ENCODE results near the gene MOB4.
"Not testable (repeated sequence)": the region's sequence is repeated elsewhere in the genome, so short reads cannot be mapped to it uniquely, and the experiment has no call there.

Gene MOB4

GRCh38 chr2:197513915-197514314, 2.0 kb upstream of the MOB4 start:
- in situ Hi-C loops (cut with MboI; ENCODE audit: low sequenced_read_pairs): no loop called here

- in situ Hi-C loops (cut with MboI; ENCODE audit: low sequenced_read_pairs): no loop called here
Measured at GRCh38 chr2:197514754-197515153, 1.1 kb upstream of the MOB4 start.

- in situ Hi-C loops (cut with MboI; ENCODE audit: low sequenced_read_pairs): no loop called here
Measured at GRCh38 chr2:197515315-197515738, 539 bp upstream of the MOB4 start.

GRCh38 chr2:197516393-197516761, 511 bp downstream of the MOB4 start:
- in situ Hi-C loops (cut with MboI; ENCODE audit: low sequenced_read_pairs): no loop called here

- in situ Hi-C loops (cut with MboI; ENCODE audit: low sequenced_read_pairs): no loop called here
Measured at GRCh38 chr2:197517150-197517549, 1.3 kb downstream of the MOB4 start.

- in situ Hi-C loops (cut with MboI; ENCODE audit: low sequenced_read_pairs): no loop called here
Measured at GRCh38 chr2:197538412-197538811, 22.5 kb downstream of the MOB4 start.

GRCh38 chr2:197539734-197540133, 23.9 kb downstream of the MOB4 start:
- in situ Hi-C loops (cut with MboI; ENCODE audit: low sequenced_read_pairs): no loop called here

- in situ Hi-C loops (cut with MboI; ENCODE audit: low sequenced_read_pairs): no loop called here
Measured at GRCh38 chr2:197543206-197543605, 27.3 kb downstream of the MOB4 start.

- in situ Hi-C loops (cut with MboI; ENCODE audit: low sequenced_read_pairs): no loop called here
Measured at GRCh38 chr2:197547163-197547900, 31.5 kb downstream of the MOB4 start.

GRCh38 chr2:197548582-197548981, 32.7 kb downstream of the MOB4 start:
- in situ Hi-C loops (cut with MboI; ENCODE audit: low sequenced_read_pairs): no loop called here

GRCh38 chr2:197551260-197551659, 35.4 kb downstream of the MOB4 start:
- in situ Hi-C loops (cut with MboI; ENCODE audit: low sequenced_read_pairs): not testable (repeated sequence)

GRCh38 chr2:197555467-197555866, 39.6 kb downstream of the MOB4 start:
- in situ Hi-C loops (cut with MboI; ENCODE audit: low sequenced_read_pairs): no loop called here

- in situ Hi-C loops (cut with MboI; ENCODE audit: low sequenced_read_pairs): no loop called here
Measured at GRCh38 chr2:197556456-197556855, 40.6 kb downstream of the MOB4 start.

GRCh38 chr2:197558393-197558792, 42.5 kb downstream of the MOB4 start:
- in situ Hi-C loops (cut with MboI; ENCODE audit: low sequenced_read_pairs): no loop called here

- in situ Hi-C loops (cut with MboI; ENCODE audit: low sequenced_read_pairs): no loop called here
Measured at GRCh38 chr2:197559681-197560080, 43.8 kb downstream of the MOB4 start.

GRCh38 chr2:197560146-197560665, 44.3 kb downstream of the MOB4 start:
- in situ Hi-C loops (cut with MboI; ENCODE audit: low sequenced_read_pairs): no loop called here

- in situ Hi-C loops (cut with MboI; ENCODE audit: low sequenced_read_pairs): no loop called here
Measured at GRCh38 chr2:197571627-197572271, 55.9 kb downstream of the MOB4 start.

- in situ Hi-C loops (cut with MboI; ENCODE audit: low sequenced_read_pairs): no loop called here
Measured at GRCh38 chr2:197573608-197574007, 57.7 kb downstream of the MOB4 start.

GRCh38 chr2:197575987-197576386, 60.1 kb downstream of the MOB4 start:
- in situ Hi-C loops (cut with MboI; ENCODE audit: low sequenced_read_pairs): no loop called here

GRCh38 chr2:197576631-197577030, 60.8 kb downstream of the MOB4 start:
- in situ Hi-C loops (cut with MboI; ENCODE audit: low sequenced_read_pairs): no loop called here

- in situ Hi-C loops (cut with MboI; ENCODE audit: low sequenced_read_pairs): no loop called here
Measured at GRCh38 chr2:197577446-197577845, 61.6 kb downstream of the MOB4 start.

- in situ Hi-C loops (cut with MboI; ENCODE audit: low sequenced_read_pairs): not testable (repeated sequence)
Measured at GRCh38 chr2:197578294-197578693, 62.4 kb downstream of the MOB4 start.
